HEK293T (cell line): ENCODE measurements around the gene MAD1L1.

Experiments used
- FOXK2 ChIP-seq: fragments of 450-650 bp; IDR thresholded peaks from 2 replicates; pipeline ENCODE4 v1.6.1; 2016; ENCODE audit warnings: mild to moderate bottlenecking
- FOXM1 ChIP-seq: fragments of 450-650 bp; IDR thresholded peaks from 2 replicates; pipeline ENCODE4 v1.6.1; 2017; ENCODE audit warnings: mild to moderate bottlenecking, borderline replicate concordance

DNA sequence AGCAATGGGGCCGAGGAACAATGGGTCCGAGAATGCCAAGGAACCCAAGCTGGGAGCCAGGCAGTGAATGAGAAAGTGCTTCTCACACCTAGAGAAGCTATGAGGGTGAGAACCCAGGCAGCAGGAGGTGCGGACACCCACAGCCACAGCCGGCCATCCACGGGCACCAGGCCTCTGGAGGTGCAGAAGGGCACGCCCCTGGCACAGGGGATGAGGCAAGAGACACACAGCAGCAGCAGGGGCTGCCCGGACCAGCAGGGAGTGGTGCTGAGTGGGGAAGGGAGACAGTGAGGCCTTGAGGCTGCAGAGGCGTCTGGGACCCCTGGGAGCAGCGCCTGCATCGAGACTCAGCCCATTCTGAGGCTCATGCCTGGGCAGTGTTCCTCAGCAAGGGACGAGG lies 135.3 kb downstream of the MAD1L1 start:
- TF ChIP-seq FOXK2 (no peak), FOXM1 (no peak)
